PC-9 (cell line): Measurements from ENCODE around the gene DDX49. TPM values are rescaled to one million over a fixed set of nuclear protein-coding genes. Genes with fewer than 3 reads are reported as not detected.

Source experiments
- BruUV-seq: library from RNA; stranded (reverse); fragments of 400-500 nt; replicated peaks from 2 replicates; lab custom pipeline; 2021; lab: Mats Ljungman, UMichigan
- CTCF ChIA-PET: fragments of 300-600 bp; sonication (Branson Sonifier 250); formaldehyde crosslinking; loops from one replicate; lab custom pipeline; 2022; ENCODE audit warnings: antibody characterized with exemption; lab: Charles Lee
- POLR2A ChIA-PET: fragments of 300-600 bp; sonication (Branson Sonifier 250); formaldehyde crosslinking; loops from one replicate; lab custom pipeline; 2022; ENCODE audit warnings: antibody characterized with exemption; ENCODE audit not compliant: unreplicated experiment; lab: Charles Lee
- DNase-seq, 2 experiments: peaks; one replicate each; pipeline versions ENCODE4 v3.0.0 to v3.0.0-alpha.2; 2015 to 2022; ENCODE audit warnings: mixed read lengths in 1 of 2
- H2AFZ ChIP-seq: fragments of 200-600 bp; sonication (generic); 2 replicates; pipeline ENCODE4 v1.8.1; 2017; ENCODE audit warnings: antibody characterized with exemption
- H3F3A ChIP-seq: fragments of 200-600 bp; sonication (generic); 2 replicates; pipeline ENCODE4 v1.8.1; 2017; ENCODE audit warnings: antibody characterized with exemption, mild to moderate bottlenecking, low read depth; ENCODE audit not compliant: insufficient read depth
- H3K27ac ChIP-seq: fragments of 200-600 bp; sonication (generic); 2 replicates; pipeline ENCODE4 v1.6.1; 2016; ENCODE audit warnings: mixed run types
- H3K27me3 ChIP-seq: fragments of 200-600 bp; sonication (generic); 2 replicates; pipeline ENCODE4 v1.6.1; 2016; ENCODE audit warnings: low read depth, mixed run types; ENCODE audit not compliant: insufficient read depth
- H3K36me3 ChIP-seq: fragments of 200-600 bp; sonication (generic); 2 replicates; pipeline ENCODE4 v1.6.1; 2016; ENCODE audit warnings: low read depth, mixed run types
- H3K4me1 ChIP-seq: fragments of 200-600 bp; sonication (generic); replicated peaks from 2 replicates; pipeline ENCODE4 v1.6.1; 2016; ENCODE audit warnings: mixed run types; ENCODE audit not compliant: insufficient read depth
- H3K4me2 ChIP-seq: fragments of 200-600 bp; sonication (generic); 2 replicates; pipeline ENCODE4 v1.6.1; 2017; ENCODE audit warnings: mixed run types
- H3K4me3 ChIP-seq: fragments of 200-600 bp; sonication (generic); 2 replicates; pipeline ENCODE4 v1.6.1; 2016; ENCODE audit warnings: mixed run types
- H3K79me2 ChIP-seq: fragments of 200-600 bp; sonication (generic); 2 replicates; pipeline ENCODE4 v1.6.1; 2017; ENCODE audit warnings: low read depth, mixed run types
- H3K9me2 ChIP-seq: fragments of 200-600 bp; sonication (generic); 2 replicates; pipeline ENCODE4 v1.8.1; 2017; ENCODE audit warnings: mild to moderate bottlenecking; ENCODE audit not compliant: insufficient read depth
- H3K9me3 ChIP-seq: fragments of 200-600 bp; sonication (generic); 2 replicates; pipeline ENCODE4 v1.8.1; 2016; ENCODE audit warnings: low read depth; ENCODE audit not compliant: insufficient read depth
- H4K20me1 ChIP-seq: fragments of 200-600 bp; sonication (generic); 2 replicates; pipeline ENCODE4 v1.8.1; 2017; ENCODE audit not compliant: insufficient read depth
- EZH2 ChIP-seq: fragments of 200-600 bp; sonication (generic); IDR thresholded peaks from 2 replicates; pipeline ENCODE4 v1.8.0; 2017; ENCODE audit warnings: antibody characterized with exemption, low read depth
- intact Hi-C: fragments of 100-400 bp; cut with micrococcal nuclease; formaldehyde crosslinking; loops from one replicate; pipeline ENCODE4 v1.10.0; 2022; ENCODE audit not compliant: unreplicated experiment
- total RNA-seq: library from RNA; stranded (reverse); gene quantifications from 2 replicates; pipeline ENCODE4 v1.2.3, GENCODE V29; 2021
- TF ChIP-seq, protein P1 (sequence below): fragments of 200-600 bp; sonication (generic); conservative IDR thresholded peaks from 2 replicates; pipeline ENCODE4 v1.6.1; 2017; ENCODE audit warnings: mixed run types, antibody characterized with exemption, mild to moderate bottlenecking, moderate library complexity

The DDX49 gene
- total RNA-seq, 1 experiment from 2014 or later: 41.2 TPM

- Histone ChIP-seq H4K20me1 (peaks cover 34% of the 10 kb centered on the region), H3K9me2 (no peaks in the 10 kb centered on the region), H3F3A (peaks cover 58% of the 10 kb centered on the region; the same call in 1 of the 2 replicates), H3K4me3 (no peak overlapping the region), H3K4me2 (no peak overlapping the region), H3K9me3 (no peaks in the 10 kb centered on the region), H3K4me1 (no peaks in the 10 kb centered on the region), H3K79me2 (no peaks in the 10 kb centered on the region), H2AFZ (no peak overlapping the region), H3K27ac (no peak overlapping the region), H3K36me3 (peaks cover 7% of the 10 kb centered on the region), H3K27me3 (no peaks in the 10 kb centered on the region)
- POLR2A ChIA-PET: no interaction called here
- intact Hi-C loops: no loop called here
- no peak for TF ChIP-seq EZH2
- TF ChIP-seq, protein P1, sequence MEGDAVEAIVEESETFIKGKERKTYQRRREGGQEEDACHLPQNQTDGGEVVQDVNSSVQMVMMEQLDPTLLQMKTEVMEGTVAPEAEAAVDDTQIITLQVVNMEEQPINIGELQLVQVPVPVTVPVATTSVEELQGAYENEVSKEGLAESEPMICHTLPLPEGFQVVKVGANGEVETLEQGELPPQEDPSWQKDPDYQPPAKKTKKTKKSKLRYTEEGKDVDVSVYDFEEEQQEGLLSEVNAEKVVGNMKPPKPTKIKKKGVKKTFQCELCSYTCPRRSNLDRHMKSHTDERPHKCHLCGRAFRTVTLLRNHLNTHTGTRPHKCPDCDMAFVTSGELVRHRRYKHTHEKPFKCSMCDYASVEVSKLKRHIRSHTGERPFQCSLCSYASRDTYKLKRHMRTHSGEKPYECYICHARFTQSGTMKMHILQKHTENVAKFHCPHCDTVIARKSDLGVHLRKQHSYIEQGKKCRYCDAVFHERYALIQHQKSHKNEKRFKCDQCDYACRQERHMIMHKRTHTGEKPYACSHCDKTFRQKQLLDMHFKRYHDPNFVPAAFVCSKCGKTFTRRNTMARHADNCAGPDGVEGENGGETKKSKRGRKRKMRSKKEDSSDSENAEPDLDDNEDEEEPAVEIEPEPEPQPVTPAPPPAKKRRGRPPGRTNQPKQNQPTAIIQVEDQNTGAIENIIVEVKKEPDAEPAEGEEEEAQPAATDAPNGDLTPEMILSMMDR: no peak
- CTCF ChIA-PET: no interaction called here
- no TSS peak for BruUV-seq
- no peak for DNase-seq
Measured at GRCh38 chr19:18870531-18871172, 48.9 kb upstream of the DDX49 start.

- DNase-seq: no peak
- Histone ChIP-seq H3K4me2 (no peak overlapping the region), H3K4me3 (no peak overlapping the region), H2AFZ (no peak overlapping the region), H3K79me2 (no peaks in the 10 kb centered on the region), H3K4me1 (no peaks in the 10 kb centered on the region), H4K20me1 (peaks cover 29% of the 10 kb centered on the region), H3K9me2 (no peaks in the 10 kb centered on the region), H3K27me3 (no peaks in the 10 kb centered on the region), H3K9me3 (no peaks in the 10 kb centered on the region), H3F3A (peaks cover 58% of the 10 kb centered on the region; the same call in 1 of the 2 replicates), H3K27ac (no peak overlapping the region), H3K36me3 (no peaks in the 10 kb centered on the region)
- ChIA-PET POLR2A (interaction anchor here (0.6 kb wide), 1 partner anchor 243 kb away, joined by 8 read pairs; no protein-coding TSS in a partner anchor), CTCF (no interaction called here)
- BruUV-seq: no TSS peak
- intact Hi-C loops: no loop called here
- TF ChIP-seq, protein P1: no peak
- TF ChIP-seq EZH2: no peak
Measured at GRCh38 chr19:18871543-18871942, 48.0 kb upstream of the DDX49 start.

- TF ChIP-seq, protein P1: no peak
- TF ChIP-seq EZH2: no peak
- Histone ChIP-seq H3K27me3 (no peaks in the 10 kb centered on the region), H3K79me2 (no peaks in the 10 kb centered on the region), H3K4me1 (no peaks in the 10 kb centered on the region), H2AFZ (no peak overlapping the region), H3K9me3 (no peaks in the 10 kb centered on the region), H3K4me2 (no peak overlapping the region), H3F3A (peaks cover 74% of the 10 kb centered on the region), H3K36me3 (no peaks in the 10 kb centered on the region), H3K4me3 (no peak overlapping the region), H3K27ac (no peak overlapping the region), H4K20me1 (peaks cover 46% of the 10 kb centered on the region), H3K9me2 (no peaks in the 10 kb centered on the region)
- no TSS peak for BruUV-seq
- ChIA-PET CTCF (interaction anchor here (0.6 kb wide), 2 partner anchors 262 to 325 kb away, joined by 3 to 4 read pairs; no protein-coding TSS in a partner anchor), POLR2A (no interaction called here)
- no peak for DNase-seq
- intact Hi-C loops: no loop called here
Measured at GRCh38 chr19:18875726-18876125, 43.8 kb upstream of the DDX49 start.
